NCI-H82 (cell line): ENCODE results near the gene SCAF11.

Experiments
- DNase-seq: peaks from one replicate; lab custom pipeline; 2025; lab: John Stamatoyannopoulos, UW

SCAF11 gene

DNA sequence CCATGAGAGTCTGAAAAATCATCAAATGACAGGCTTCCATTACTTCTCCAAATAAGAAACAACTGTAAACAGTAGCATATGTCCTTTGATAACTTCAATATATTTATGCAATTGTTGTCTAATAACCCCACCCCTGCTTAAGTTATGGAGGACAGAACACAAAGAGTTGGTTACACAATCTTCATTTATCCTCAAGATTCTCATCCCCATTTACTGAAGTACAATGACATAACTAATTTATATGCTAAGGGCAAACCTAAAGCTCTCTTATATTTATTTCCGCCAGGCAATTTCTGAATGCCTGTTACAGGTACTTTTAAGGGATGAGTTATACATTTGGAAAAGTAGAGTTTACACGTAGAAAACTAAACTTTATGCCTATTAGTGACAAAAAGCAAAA, 12.3 kb downstream of the SCAF11 start:
- DNase-seq, result no peak

GRCh38 chr12:45977620-45978019, 12.8 kb downstream of the SCAF11 start:
- DNase-seq, result no peak

DNA sequence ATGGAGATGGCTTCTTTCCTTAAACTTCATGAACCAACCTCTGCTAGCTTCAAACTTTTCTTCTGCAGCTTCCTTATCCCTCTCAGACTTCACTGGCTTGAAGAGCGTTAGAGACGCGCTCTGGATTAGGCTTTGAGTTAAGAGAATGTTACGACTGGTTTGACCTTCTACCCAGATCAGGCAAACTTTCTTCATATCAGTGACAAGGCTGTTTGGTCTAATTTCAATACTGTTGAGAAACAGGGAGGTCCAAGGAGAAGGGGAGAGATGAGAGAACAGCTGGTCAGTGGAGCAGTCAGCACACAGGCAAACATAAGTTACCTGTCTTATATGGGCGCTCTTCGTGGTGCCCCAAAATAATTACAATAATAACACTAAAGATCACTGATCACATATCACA, 14.9 kb downstream of the SCAF11 start:
- no peak for DNase-seq

- no peak for DNase-seq
Measured at GRCh38 chr12:45974883-45975282, 15.5 kb downstream of the SCAF11 start.

DNA sequence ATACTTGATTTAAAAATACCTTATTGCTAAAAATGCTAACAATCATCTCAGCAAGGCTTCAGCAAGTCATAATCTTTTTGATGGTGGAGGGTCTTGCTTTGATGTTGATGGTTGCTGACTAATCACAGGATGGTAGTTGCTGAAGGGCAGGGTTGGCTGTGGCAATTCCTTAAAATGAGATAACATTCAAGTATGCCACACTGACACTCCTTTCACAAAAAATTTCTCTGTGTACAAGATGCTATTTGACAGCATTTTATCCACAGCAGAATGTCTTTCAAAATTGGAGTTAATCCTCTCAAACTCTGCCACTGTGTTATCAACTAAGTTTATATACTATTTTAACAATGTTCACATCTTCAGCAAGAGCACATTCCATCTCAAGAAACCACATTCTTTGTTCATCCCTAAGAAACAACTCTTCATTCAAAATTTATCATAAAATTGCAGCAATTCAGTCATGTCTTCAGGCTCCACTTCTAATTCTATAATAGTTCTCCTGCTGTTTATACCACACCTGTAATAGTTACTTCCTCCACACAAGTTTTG, 16.1 kb downstream of the SCAF11 start:
- DNase-seq, result no peak

GRCh38 chr12:45973526-45973925, 16.8 kb downstream of the SCAF11 start:
- no peak for DNase-seq

- no peak for DNase-seq
Measured at GRCh38 chr12:45970391-45970790, 20.0 kb downstream of the SCAF11 start.

DNA sequence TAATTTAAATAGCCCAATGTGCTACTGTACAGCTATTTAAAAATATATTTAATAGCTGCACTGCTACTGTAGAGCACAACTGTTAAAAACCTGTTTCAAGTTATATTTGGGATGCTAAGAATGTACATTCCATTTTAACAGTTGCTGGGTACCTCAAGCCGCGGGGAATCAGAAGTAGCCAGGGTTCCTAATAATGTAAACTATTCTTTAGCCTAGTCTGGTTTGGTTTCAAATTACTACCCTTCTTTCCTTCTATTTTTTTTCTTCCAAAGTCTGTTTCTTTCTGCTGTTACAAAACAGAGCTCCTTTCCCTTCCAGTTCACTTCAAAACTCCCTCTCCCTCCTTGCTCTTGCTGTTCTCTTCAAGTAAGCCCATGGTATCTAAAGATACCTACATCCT, 21.3 kb downstream of the SCAF11 start:
- no peak for DNase-seq

DNA sequence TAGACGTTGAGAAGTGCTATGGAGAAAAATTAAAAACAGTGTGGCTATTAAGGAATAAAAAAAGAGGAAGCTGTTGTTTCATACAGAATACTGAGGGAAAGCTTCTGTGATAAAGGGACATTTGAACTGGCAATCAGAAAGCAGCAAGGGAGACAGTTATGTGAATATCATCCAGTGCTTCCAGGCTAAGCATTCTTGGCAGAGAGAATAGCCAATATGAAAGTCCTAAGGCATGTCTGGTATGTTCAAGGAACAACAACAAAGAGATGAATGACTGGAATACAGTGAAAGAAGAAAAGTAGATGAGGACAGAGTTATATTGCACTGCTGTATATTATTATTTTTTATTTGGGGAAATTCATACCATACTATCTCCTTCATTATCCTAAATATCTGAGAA, 23.9 kb downstream of the SCAF11 start:
- no peak for DNase-seq

DNA sequence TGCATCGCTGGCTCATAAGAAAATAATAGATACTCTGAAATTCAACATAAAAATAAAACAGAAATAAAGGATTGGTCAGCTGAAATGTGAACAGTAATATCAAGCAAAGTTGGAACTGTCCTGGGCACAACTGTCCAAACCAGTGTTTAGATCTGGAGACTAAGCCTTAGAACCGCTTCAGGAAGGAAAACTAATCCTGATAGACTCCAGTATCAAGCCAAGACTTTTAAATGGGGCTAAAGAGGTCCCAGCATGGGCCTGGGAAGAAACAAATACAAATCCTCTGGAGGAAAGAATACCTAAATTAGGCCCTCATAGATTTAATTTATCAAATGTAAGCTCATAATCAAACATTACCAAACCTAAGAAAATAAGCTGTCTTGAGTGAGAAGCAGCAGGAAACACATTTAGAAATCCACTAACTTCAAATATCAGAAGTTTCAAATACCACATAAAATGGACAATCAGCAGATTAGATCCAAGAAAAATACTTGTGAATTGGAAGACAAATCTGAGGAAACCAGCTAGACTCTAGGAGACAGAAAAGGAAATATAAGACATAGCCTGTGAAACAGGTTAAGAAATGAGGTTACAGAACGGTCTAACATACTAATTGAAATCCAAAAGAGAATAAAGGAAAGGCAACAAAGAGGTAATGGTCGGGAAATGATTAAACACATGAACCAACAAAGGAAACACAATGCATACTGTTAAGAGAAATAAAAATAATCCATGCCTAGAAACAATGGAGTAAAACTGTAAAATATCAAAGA, 27.6 kb downstream of the SCAF11 start:
- DNase-seq, result peak; percentile 13

- no peak for DNase-seq
Measured at GRCh38 chr12:45959728-45960127, 30.6 kb downstream of the SCAF11 start.

DNA sequence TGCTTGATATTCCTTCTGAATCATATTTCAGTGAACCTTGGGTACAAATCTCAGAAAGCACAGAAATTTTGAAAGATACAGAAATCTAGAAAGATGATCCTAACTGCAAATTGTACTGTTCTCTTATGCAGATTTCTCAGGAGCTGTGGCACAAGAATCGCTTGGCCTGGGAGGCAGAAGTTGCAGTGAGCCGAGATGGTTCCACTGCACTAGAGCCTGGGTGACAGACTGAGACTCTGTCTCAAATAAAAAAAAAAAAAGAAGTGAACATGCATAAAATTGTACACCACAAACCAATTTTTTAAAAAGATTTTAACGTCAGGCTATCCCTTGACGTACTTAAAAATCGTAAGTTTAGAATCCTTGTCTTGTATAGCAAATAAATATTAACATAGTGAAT, 31.3 kb downstream of the SCAF11 start:
- DNase-seq, result peak; percentile 9

DNA sequence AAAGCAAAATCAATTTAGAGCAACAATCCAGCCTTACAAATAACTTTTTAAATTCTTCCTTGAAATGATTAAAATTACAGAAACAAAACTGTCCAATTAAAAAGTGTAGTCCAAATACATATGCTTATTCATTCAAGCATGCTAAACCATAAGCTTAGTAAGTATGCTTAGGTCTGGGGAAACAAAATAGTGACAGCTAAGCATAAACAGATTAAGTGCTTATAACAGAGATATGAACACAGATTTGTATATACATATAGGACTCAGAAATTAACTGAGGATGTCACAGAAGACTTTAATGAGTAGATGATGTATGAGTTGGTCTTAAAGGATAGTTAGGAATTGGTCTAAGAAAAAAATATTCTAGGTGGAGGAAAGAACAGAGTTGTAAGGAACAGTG, 41.8 kb downstream of the SCAF11 start:
- DNase-seq, result peak; percentile 11

DNA sequence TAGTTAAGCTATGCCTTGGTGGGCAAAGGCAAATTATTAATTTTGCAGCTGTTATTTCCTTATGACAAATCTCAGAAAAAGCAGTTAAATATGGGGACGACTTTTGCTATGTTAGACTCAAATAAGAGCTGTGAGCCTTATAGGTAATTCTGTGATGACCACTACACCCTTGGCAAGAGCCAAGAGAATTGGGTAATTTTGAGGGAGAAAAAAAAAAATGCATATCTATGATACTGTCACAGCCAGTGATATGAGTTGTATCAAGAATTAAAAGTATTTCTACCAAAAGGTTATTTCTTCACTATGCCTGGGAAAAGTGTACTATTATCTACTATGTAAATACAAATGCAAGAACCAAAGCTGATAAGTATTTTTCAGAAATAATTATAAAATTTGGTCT, 43.9 kb downstream of the SCAF11 start:
- DNase-seq, result no peak

GRCh38 chr12:45944771-45945170, 45.6 kb downstream of the SCAF11 start:
- no peak for DNase-seq

DNA sequence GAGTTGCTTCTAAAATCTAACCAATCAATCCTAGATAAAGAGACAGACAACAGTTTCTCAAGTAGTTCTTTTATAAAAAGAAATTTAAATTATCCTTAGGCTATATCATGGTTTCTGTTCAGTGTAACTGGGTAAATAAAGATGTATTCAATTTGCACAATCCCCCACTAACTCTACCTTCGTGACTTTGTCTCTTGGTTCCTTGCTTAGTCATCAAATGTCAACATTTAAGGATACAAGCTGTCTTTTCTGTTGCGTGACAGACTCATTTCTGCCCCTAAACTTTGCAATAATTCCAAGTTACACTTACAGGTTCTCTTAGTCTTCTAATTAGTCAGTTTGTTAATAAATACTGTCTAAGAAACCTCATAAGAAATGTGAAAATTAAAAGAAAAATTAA, 50.6 kb downstream of the SCAF11 start:
- DNase-seq, result no peak

GRCh38 chr12:45938566-45938965, 51.8 kb downstream of the SCAF11 start:
- peak; percentile 37 for DNase-seq

- DNase-seq, result no peak
Measured at GRCh38 chr12:45934956-45935355, 55.4 kb downstream of the SCAF11 start.

DNA sequence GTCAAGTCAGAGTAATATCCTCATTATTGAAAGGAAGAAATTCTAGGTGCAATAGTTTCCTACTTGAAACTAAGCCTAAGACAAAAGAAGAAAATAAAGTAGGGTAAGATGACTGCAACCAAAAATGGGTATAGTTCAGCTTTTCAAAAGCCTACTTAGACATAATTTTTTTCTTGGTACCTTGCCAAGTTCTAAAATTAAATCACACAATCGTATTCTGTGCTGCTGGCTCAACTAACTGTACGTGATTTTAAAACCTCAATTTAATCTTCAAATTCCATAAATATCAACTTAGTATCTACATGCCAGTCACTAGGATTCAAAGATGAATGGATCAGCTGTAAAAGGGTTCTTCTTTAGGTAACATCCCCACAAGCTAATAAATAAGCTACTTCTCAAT, 56.9 kb downstream of the SCAF11 start:
- no peak for DNase-seq

GRCh38 chr12:45930369-45930768, 60.0 kb downstream of the SCAF11 start:
- DNase-seq, result no peak

DNA sequence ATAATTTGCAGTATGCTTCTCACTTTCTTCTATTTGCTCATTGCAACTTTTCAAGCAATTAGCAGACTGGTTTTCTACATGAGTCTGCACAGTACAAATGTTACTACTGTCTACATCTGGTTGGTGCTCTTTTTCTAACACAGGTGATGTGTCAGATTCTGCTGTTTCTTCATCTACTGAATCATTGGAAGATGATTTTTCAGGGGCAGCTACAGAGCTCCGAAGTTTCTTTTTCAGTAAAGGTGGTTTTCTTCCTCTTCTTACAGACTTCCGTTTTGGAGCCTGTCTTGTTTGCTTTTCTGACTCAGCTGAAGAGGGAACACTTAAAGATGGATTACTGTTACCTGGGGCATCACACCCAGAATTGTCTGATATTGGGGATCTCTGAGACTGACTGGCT, 62.1 kb downstream of the SCAF11 start:
- DNase-seq, result no peak

DNA sequence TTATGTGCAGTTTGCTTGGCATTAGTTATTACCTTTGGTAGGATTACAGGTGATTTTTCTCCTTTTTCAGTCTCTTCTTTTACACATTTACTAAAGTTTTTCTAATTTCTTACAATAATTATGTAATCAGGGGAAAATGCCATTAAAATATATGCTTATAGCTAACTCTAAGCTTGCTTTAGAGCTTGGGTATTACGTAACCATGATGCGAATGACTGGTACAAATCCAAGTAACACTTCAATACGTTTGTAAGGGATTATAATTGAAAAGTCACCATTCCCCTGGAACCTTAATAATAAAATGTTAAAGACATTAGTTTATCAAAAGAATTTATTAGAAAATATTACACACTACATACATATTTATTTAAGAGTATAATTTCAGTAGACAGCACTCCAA, 71.6 kb downstream of the SCAF11 start:
- DNase-seq, result no peak

GRCh38 chr12:45915405-45915804, 75.0 kb downstream of the SCAF11 start:
- peak; percentile 22 for DNase-seq

- peak; percentile 54 for DNase-seq
Measured at GRCh38 chr12:45914090-45914489, 76.3 kb downstream of the SCAF11 start.
